NCI-H345 (cell line): ENCODE data around the gene PLPPR5.
A peak's percentile ranks its signal among the peaks of the same experiment; 100 is the strongest.
"Not testable (repeated sequence)": the region's sequence is repeated elsewhere in the genome, so short reads cannot be mapped to it uniquely, and the experiment has no call there.

Experiments used
- DNase-seq: peaks from one replicate; lab custom pipeline; 2025; lab: John Stamatoyannopoulos, UW

PLPPR5 gene

GRCh38 chr1:98910827-98911226, 93.8 kb downstream of the PLPPR5 start:
- peak; percentile 14 for DNase-seq

- no peak for DNase-seq
These were observed 95.7 kb downstream of the PLPPR5 start for GRCh38 chr1:98908980-98909379.

- no peak for DNase-seq
These were observed 97.9 kb downstream of the PLPPR5 start for GRCh38 chr1:98906809-98907208.

GRCh38 chr1:98906361-98906760, 98.3 kb downstream of the PLPPR5 start:
- no peak for DNase-seq

DNA sequence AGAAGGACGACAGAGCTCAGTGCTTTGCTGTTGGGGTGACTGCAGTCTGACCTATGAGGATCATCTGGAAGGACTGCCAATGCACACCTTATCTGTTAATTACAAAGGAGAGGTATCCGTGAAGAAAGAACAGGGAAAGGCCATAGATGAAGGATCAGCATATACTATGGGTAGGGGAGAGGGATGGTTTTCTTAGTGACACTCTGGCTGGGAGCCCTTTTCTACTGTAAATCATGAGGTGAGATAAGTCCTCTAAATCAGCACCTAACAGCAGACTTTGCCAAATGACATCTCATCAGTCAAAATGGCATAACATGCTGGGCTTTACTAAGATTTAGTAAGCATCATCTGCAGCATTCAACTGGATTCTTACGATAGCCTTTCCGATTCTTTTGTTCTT, 100.0 kb downstream of the PLPPR5 start:
- no peak for DNase-seq

GRCh38 chr1:98903726-98904125, 100.9 kb downstream of the PLPPR5 start:
- DNase-seq, result no peak

DNA sequence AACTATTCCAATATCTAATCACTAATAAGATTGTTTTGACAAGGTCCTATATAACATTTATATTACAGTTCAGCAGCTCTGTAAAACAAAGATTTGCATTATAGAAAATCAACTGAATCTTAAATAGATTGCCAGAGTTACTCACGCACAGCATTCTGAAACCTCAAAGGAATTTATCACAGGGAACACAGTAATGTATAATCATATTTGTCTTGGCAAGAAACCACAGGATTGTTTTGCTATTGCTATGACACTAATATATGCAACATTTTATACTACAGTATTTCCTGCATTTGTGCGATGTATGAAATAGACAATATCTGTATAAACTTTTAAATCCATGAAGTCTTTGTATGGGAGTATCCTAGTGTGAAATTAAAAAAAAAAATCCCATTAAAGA, 101.4 kb downstream of the PLPPR5 start:
- no peak for DNase-seq

GRCh38 chr1:98898940-98899339, 105.7 kb downstream of the PLPPR5 start:
- no peak for DNase-seq

GRCh38 chr1:98897479-98897878, 107.2 kb downstream of the PLPPR5 start:
- DNase-seq, result no peak

DNA sequence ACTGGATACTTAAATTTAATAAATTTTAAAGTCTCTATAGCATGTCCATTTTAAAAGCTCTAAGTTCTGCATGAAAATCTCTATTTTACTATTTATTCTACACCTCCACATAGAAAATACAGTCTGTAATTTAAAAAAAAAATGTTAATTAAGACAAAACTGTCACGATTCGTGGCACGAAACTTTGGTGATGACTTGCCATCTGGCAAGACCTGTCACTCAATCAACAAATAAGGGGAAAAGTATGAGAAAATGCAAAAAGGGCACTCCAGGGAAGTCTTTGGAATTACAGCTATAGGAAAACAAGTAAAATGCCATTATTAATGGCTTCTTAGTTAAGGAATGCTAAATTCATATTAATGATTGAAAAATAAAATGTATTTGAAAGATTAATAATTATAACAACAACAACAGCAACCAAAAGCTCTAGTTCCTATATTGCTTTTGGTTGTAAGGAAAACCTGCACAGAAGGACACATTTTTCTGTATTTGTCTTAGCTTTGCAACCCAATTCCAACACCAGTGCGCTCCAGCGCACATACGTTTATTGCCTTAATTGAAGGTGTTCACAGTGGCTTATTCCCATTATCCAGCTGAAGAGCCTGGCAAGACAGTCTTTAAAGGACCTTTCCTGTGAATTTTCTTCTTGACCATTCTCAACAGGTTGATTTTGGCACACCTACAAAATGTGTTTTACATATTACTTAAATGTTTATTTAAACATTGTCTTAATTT, 107.8 kb downstream of the PLPPR5 start:
- DNase-seq, result no peak

- no peak for DNase-seq
These were observed 111.3 kb downstream of the PLPPR5 start for GRCh38 chr1:98893371-98893770.

GRCh38 chr1:98888869-98889268, 115.8 kb downstream of the PLPPR5 start:
- DNase-seq, result no peak

DNA sequence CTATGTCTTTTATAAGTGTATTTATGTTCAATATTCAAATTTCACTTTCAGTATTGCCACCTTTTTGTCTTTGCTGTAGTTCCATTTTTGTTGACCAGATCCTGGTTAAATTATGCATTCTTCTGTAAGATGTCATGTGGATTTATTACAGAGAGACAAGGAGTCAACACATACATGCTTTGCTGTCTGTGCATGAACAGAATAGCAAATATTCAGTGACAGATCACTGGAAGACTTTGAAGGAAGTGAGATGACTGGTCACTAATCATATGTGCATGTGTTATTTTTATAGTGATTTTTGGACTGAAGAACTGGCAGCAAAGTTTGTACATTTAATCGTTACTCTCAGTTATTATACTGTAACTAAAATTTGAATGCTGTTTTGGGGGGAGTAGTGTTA, 117.2 kb downstream of the PLPPR5 start:
- DNase-seq, result no peak

DNA sequence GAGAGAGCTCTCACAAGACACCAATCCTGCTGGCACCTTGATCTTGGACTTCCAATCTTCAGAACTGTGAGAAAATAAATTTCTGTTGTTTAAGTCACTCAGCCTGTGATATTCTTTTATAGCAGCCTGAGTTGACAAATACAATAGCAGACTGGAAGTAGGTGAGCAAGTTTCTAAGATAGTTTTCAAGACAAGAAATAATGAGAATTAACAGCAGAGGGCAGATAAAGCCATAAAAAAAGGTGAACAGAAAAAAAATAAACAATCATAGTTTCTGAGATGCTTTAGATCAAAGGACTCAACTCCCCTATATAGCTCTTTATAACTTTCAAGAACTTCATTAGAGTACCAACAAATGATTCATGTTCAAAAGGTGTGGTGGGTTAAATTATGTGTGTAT, 119.8 kb downstream of the PLPPR5 start:
- no peak for DNase-seq

DNA sequence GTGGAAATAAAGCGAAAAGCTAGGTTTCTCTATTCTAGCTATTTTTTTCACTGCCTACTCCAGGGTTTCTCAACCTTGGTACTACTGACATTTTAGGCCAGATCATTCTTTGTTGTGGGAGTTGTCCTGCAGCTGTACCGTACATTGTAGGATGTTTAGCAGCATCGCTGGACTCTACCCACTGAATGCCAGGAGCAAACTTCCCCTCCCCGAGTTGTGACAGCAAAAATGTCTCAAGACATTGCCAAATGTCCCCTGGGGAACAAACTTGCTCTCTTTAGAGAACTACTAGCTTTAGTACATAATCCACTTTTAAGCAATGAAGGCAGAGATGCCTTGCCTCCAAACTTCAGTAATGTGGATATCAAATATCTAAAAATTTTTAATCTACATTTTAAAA, 122.8 kb downstream of the PLPPR5 start:
- no peak for DNase-seq

DNA sequence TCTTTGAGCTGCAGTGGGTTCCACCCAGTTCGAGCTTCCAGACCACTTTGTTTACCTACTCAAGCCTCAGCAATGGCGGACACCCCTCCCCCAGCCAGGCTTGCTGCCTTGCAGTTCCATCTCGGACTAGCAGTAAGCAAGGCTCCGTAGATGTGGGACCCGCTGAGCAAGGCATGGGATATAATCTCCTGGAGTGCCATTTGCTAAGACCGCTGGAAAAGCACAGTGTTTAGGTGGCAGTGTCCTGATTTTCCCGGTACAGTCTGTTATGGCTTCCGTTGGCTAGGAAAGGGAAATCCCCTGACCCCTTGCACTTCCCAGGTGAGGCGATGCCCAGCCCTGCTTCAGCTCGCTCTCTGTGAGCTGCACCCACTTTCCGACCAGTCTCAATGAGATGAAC, 123.4 kb downstream of the PLPPR5 start:
- DNase-seq, result not testable (repeated sequence)

DNA sequence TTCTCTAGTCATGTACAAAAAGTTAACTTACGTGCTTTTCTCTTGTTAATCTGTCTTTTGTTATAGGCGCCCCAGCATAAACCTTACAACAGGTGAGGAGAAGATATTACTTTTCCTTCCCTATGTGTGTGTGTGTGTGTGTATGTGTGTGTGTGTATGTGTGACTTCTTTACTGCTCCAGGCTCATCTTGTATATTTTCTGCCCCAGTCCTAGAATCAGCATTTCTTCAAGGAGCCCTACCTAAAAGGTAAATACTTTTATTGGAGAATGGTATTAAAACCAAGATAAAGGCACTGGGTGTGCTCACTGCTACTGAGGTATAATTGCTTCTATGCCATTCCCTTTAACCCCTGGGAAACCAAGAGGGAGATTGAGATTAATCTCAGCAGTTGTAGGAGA, 129.8 kb downstream of the PLPPR5 start:
- no peak for DNase-seq

GRCh38 chr1:98870959-98871903, 133.4 kb downstream of the PLPPR5 start:
- no peak for DNase-seq

DNA sequence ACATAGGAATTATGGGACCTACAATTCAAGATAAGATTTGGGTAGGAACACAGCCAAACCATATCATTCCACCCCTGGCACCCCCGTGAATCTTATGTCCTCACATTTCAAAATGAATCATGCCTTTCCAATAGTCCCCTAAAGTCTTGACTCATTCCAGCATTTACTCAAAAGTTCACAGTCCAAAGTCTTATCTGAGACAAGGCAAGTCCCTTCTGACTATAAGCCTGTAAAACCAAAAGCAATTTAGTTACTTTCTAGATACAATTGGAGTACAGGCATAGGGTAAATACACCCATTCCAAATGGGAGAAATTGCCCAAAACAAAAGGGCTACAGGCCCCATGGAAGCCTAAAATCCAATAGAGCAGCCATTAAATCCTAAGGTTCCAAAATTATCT, 138.9 kb downstream of the PLPPR5 start:
- DNase-seq, result no peak

GRCh38 chr1:98860329-98860728, 144.3 kb downstream of the PLPPR5 start:
- DNase-seq, result no peak

GRCh38 chr1:98854137-98854536, 150.5 kb downstream of the PLPPR5 start:
- DNase-seq, result no peak

DNA sequence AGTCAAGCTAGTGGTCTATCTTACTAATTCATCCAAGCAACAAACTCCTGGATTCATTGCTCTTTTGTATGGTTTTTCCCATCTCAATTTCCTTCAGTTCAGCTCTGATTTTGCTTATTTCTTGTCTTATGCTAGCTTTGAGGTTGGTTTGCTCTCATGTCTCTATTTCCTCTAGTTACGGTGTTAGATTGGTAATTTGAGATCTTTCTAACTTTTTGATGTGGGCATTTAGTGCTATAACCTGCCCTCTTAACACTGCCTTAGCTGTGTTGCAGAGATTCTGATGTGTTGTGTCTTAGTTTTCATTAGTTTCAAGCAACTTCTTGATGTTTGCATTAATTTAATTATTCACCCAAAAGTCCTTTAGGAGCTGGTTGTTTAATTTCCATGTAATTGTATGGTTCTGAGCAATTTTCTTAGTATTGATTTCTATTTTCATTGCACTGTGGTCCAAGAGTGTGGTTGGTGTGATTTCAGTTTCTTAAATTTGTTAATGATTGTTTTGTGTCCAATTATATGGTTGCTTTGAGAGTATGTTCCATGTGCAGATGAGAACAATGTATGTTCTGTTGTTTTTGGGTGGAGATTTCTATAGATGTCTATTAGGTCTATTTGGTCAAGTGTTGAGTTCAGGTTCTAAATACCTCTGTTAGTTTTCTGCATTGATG, 154.6 kb downstream of the PLPPR5 start:
- DNase-seq, result no peak

- DNase-seq, result no peak
These were observed 162.4 kb downstream of the PLPPR5 start for GRCh38 chr1:98842241-98842640.
